Aorta (tissue), 5 donors: ENCODE data around the gene FLT3. TPM values are rescaled to one million over a fixed set of nuclear protein-coding genes. Genes with fewer than 3 reads are reported as not detected.

ENCODE experiments used
- ATAC-seq: fragments of 200-7000 bp; cut with Tn5 transposase; one replicate; pipeline ENCODE4 v1.9.1; 2022; ENCODE audit warnings: moderate library complexity; ENCODE audit not compliant: low FRiP score
- DNase-seq, 2 donors: peaks; one replicate each; pipeline ENCODE4 v3.0.0-alpha.2; 2020
- H3K27ac ChIP-seq, 2 donors: one replicate each; pipeline ENCODE4 v1.5.1; 2013; ENCODE audit warnings: low read length in 2 of 2, mild to moderate bottlenecking in 2 of 2, moderate library complexity in 2 of 2, control low read depth in 1 of 2, inconsistent platforms in 1 of 2, low read depth in 1 of 2
- H3K27me3 ChIP-seq, 2 donors: one replicate each; pipeline ENCODE4 v1.6.1; 2013; ENCODE audit warnings: control low read depth in 1 of 2, low read length in 1 of 2, mild to moderate bottlenecking in 1 of 2, moderate library complexity in 1 of 2; ENCODE audit not compliant: insufficient read depth in 2 of 2, control insufficient read depth in 1 of 2
- H3K36me3 ChIP-seq, 2 donors: one replicate each; pipeline ENCODE4 v1.6.1; 2013; ENCODE audit warnings: control low read depth in 1 of 2, low read length in 1 of 2, mild to moderate bottlenecking in 1 of 2; ENCODE audit not compliant: insufficient read depth in 2 of 2, control insufficient read depth in 1 of 2
- H3K4me1 ChIP-seq, 2 donors: one replicate each; pipeline ENCODE4 v1.6.1; 2013; ENCODE audit warnings: low read length in 2 of 2, control low read depth in 1 of 2, mild to moderate bottlenecking in 1 of 2, moderate library complexity in 1 of 2; ENCODE audit not compliant: insufficient read depth in 2 of 2, control insufficient read depth in 1 of 2
- H3K4me3 ChIP-seq, 2 donors: one replicate each; pipeline ENCODE4 v1.5.1; 2013; ENCODE audit warnings: low read length in 2 of 2, control low read depth in 1 of 2, mild to moderate bottlenecking in 1 of 2
- H3K9me3 ChIP-seq: one replicate; pipeline ENCODE4 v1.6.1; 2013; ENCODE audit warnings: mild to moderate bottlenecking, low read length; ENCODE audit not compliant: control insufficient read depth
- WGBS, 2 donors: extraction: QIAGEN DNeasy Blood & Tissue Kit; methylation state at CpG; one replicate each; pipeline ENCODE4 v1.1.7; 2013; 5-methylcytosine and 5-hydroxymethylcytosine counted together
- intact Hi-C, 2 donors: fragments of 100-400 bp; cut with DNase I; formaldehyde crosslinking; loops; one replicate each; pipeline versions ENCODE4 v1.14.2 to v1.15.0; 2022
- polyA plus RNA-seq, 2 donors: library from polyadenylated mRNA; stranded (reverse); fragments of 200-250 nt; gene quantifications; one replicate each; pipeline ENCODE4 v1.2.3, GENCODE V29; 2013
- total RNA-seq, 2 donors: library from RNA; stranded (reverse); fragmentation: NEBNext Ultra II Directional; extraction: Animal tissue kit (Norgen Biotek cat#: 25700); gene quantifications; one replicate each; pipeline ENCODE4 v1.2.1, GENCODE V29; 2021
- donor health status: healthy with polysubstance abuse.
- donor health status: Bipolar disorder and iron deficiency.
- donor health status: DM: no; HTN: no; CAD: no.
- donor health status: DM: no; HTN: no; CAD: no.
- donor health status: DM: yes; HTN: yes; CAD: no.

Gene FLT3
- total and polyA plus RNA-seq, 4 donors, result 0.13 to 0.52 (median 0.40) TPM

GRCh38 chr13:27970382-27971235 lies 129.8 kb downstream of the FLT3 start:
- no peaks in the 10 kb centered on the region for H3K9me3 ChIP-seq
- DNase-seq (no peak), ATAC-seq (no peak)
- intact Hi-C loops, result no loop called here
- no peaks in the 10 kb centered on the region for H3K27me3 ChIP-seq
- H3K4me1 ChIP-seq, result no peaks in the 10 kb centered on the region
- WGBS, 2 donors, result 15 to 16% methylated on average over 48 to 53 of the region's 53 CpGs
- H3K36me3 ChIP-seq, result no peaks in the 10 kb centered on the region
- H3K4me3 ChIP-seq, result no peak overlapping the region
- no peak overlapping the region for H3K27ac ChIP-seq

GRCh38 chr13:27969866-27970229 lies 130.5 kb downstream of the FLT3 start:
- Histone ChIP-seq H3K27me3 (no peaks in the 10 kb centered on the region), H3K9me3 (no peaks in the 10 kb centered on the region), H3K27ac (no peak overlapping the region), H3K36me3 (no peaks in the 10 kb centered on the region), H3K4me3 (no peak overlapping the region), H3K4me1 (no peaks in the 10 kb centered on the region)
- ATAC-seq, result no peak
- intact Hi-C loops, result no loop called here
- 26 to 29% methylated on average over 7 of the region's 7 CpGs for WGBS, 2 donors
- no peak for DNase-seq

- no peaks in the 10 kb centered on the region for H3K27me3 ChIP-seq
- no peak within 1 kb of the TSS for H3K27ac ChIP-seq
- H3K4me3 ChIP-seq, result no peak within 1 kb of the TSS
- no peaks in the 10 kb centered on the region for H3K4me1 ChIP-seq
- intact Hi-C loops, result no loop called here
- 6 to 9% methylated on average over 34 of the region's 34 CpGs for WGBS, 2 donors
- ATAC-seq, result no peak
- H3K9me3 ChIP-seq, result no peaks in the 10 kb centered on the region
- no peaks in the 10 kb centered on the region for H3K36me3 ChIP-seq
- DNase-seq, result no peak
Measured at GRCh38 chr13:27969082-27969865, 131.1 kb downstream of the FLT3 start, which contains the start of gene CDX2. Gene CDX2, minus strand, starts transcription at chr13:27969315. Its CDS starts 309 bp downstream, at chr13:27969006.

- ATAC-seq, result no peak
- Histone ChIP-seq H3K27me3 (no peaks in the 10 kb centered on the region), H3K36me3 (no peaks in the 10 kb centered on the region), H3K4me1 (no peaks in the 10 kb centered on the region), H3K27ac (no peak overlapping the region), H3K9me3 (no peaks in the 10 kb centered on the region), H3K4me3 (no peak overlapping the region)
- no peak for DNase-seq
- intact Hi-C loops, result no loop called here
- WGBS, 2 donors, result 1 to 2% methylated on average over 76 to 86 of the region's 86 CpGs
Measured at GRCh38 chr13:27968316-27969081, 131.9 kb downstream of the FLT3 start.

GRCh38 chr13:27967736-27968315 lies 132.6 kb downstream of the FLT3 start:
- ATAC-seq, result no peak
- Histone ChIP-seq H3K9me3 (no peaks in the 10 kb centered on the region), H3K36me3 (no peaks in the 10 kb centered on the region), H3K4me1 (no peaks in the 10 kb centered on the region), H3K27me3 (no peaks in the 10 kb centered on the region), H3K4me3 (no peak overlapping the region), H3K27ac (no peak overlapping the region)
- intact Hi-C loops, result no loop called here
- WGBS, 2 donors, result 1 to 3% methylated on average over 33 of the region's 33 CpGs
- no peak for DNase-seq

GRCh38 chr13:27967203-27967735 lies 133.1 kb downstream of the FLT3 start:
- intact Hi-C loops, result no loop called here

GRCh38 chr13:27966641-27967202 lies 133.7 kb downstream of the FLT3 start:
- Histone ChIP-seq H3K27me3 (no peaks in the 10 kb centered on the region), H3K36me3 (no peaks in the 10 kb centered on the region), H3K4me3 (no peak overlapping the region), H3K27ac (no peak overlapping the region), H3K9me3 (no peaks in the 10 kb centered on the region), H3K4me1 (no peaks in the 10 kb centered on the region)
- intact Hi-C loops, result no loop called here
- no peak for DNase-seq
- WGBS, 2 donors, result 4% methylated on average over 36 to 38 of the region's 38 CpGs
- no peak for ATAC-seq

More at GRCh38 chr13:27967203-27967735, 133.1 kb downstream of the FLT3 start:
- ATAC-seq (no peak), DNase-seq (no peak)
- H3K4me1 ChIP-seq, result no peaks in the 10 kb centered on the region
- H3K27ac ChIP-seq, result no peak overlapping the region
- H3K36me3 ChIP-seq, result no peaks in the 10 kb centered on the region
- no peak overlapping the region for H3K4me3 ChIP-seq
- H3K9me3 ChIP-seq, result no peaks in the 10 kb centered on the region
- no peaks in the 10 kb centered on the region for H3K27me3 ChIP-seq
- 5 to 7% methylated on average over 18 of the region's 18 CpGs for WGBS, 2 donors
